Stimulated activated CD4-positive, alpha-beta T cell treated with anti-CD3 and anti-CD28 coated beads, TNF-alpha, amount 100 ng/mL, for 48 hours (primary cell): ENCODE data around the gene NMNAT3.

Source experiments
- DNase-seq, 3 donors: peaks; one replicate each; pipeline ENCODE4 v3.0.0-alpha.2; 2020; ENCODE audit warnings: low read depth in 3 of 3

Gene NMNAT3

DNA sequence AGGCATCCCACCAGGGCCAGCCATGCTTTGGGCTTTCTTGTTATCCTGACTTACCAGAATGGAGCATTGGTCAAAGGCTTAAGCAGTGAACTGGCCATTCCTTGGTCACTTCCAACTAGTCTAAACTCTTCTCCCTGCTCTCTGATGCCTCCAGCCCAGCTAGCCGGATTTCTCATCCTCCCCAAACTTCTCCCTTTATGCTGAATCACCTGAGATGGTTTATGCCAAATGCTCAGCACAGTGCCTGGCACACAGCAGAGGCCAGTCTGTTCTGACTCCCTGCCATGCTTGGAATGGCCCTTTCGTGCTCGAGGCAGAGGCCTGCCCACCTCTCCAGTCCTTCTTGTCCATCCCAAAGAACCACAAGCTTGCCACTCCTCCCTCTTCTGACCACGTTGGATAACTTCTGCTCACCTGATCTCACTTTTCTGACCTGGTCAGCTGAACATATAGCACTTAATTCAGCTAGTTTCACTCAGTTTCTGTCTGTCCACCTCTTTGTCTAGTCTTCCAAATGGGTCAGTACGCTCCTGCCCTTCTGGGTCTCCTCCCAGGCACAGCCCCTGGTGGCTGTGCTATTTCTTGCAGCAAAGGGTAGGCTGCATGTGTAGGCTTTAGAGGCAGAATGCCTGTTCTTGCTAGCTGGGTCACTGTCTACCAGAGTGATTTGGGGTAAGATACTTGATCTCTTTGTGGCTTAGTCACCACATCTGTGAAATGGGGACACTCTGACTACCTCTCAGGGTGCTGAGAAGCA lies 136.1 kb downstream of the NMNAT3 start:
- no peak for DNase-seq

GRCh38 chr3:139540651-139541531 lies 136.9 kb downstream of the NMNAT3 start:
- no peak for DNase-seq

- DNase-seq: no peak
Measured at GRCh38 chr3:139538733-139539132, 139.0 kb downstream of the NMNAT3 start.

- DNase-seq: no peak
Measured at GRCh38 chr3:139537795-139538621, 139.8 kb downstream of the NMNAT3 start.

GRCh38 chr3:139537361-139537760 lies 140.4 kb downstream of the NMNAT3 start:
- DNase-seq: no peak

GRCh38 chr3:139534992-139535879 lies 142.5 kb downstream of the NMNAT3 start:
- no peak for DNase-seq

DNA sequence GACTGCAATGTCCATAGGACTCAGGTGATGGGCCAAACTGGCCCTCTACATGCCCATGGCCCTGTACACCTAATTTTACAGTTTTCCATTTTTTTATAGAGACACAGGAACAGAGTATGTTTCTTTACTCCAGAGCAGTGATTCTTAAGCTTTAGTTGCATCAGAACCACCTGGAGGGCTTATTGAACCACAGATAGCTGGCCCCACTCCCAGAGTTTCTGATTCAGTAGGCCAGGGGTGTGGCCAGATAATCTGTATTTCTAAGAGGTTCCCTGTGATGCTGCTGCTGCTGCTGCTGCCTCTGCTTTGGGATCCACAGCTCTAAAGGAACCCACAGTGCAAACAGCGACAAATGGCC lies 143.3 kb downstream of the NMNAT3 start:
- no peak for DNase-seq

- no peak for DNase-seq
Measured at GRCh38 chr3:139533781-139534454, 143.9 kb downstream of the NMNAT3 start.

DNA sequence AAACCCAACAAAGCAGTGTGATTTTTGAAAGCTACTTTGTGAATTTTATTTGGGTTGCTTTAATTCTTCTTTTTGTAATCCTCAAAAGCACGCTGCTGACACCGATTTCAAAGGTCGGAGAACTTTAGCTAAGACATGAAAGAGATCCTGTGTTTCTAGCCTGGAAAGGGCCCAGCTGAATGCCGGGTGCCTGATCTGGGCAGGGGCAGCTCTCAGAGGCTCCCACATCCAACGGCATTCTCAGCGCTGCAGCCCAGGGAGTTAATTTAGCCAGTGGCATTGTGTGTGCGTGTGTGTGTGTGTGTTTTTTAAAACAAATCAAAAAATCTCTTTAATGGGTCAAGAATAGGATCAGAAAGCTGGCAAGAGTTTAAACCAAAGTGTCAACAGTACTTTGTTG lies 144.8 kb downstream of the NMNAT3 start:
- no peak for DNase-seq

DNA sequence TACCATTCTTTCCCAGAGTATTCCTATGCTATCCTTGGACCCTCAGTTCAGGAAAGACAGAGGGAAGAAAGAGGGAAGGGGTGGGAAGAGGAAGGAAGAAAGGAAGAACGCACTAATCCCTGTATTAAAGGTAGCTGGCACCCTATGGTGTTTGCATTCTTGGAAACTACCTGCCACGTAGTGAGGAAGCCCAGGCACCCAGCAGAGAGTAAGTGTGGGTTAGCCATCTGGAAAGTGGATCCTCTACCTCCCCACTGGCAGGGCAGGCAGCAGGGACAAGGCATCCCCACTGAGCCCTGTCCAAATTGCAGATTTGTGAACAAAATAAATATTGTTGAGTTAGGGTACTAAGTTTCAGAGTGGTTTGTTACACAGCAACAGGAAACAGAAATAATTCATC lies 147.1 kb downstream of the NMNAT3 start:
- no peak for DNase-seq

GRCh38 chr3:139529662-139530061 lies 148.1 kb downstream of the NMNAT3 start:
- DNase-seq: no peak

- no peak for DNase-seq
Measured at GRCh38 chr3:139528924-139529323, 148.8 kb downstream of the NMNAT3 start.

DNA sequence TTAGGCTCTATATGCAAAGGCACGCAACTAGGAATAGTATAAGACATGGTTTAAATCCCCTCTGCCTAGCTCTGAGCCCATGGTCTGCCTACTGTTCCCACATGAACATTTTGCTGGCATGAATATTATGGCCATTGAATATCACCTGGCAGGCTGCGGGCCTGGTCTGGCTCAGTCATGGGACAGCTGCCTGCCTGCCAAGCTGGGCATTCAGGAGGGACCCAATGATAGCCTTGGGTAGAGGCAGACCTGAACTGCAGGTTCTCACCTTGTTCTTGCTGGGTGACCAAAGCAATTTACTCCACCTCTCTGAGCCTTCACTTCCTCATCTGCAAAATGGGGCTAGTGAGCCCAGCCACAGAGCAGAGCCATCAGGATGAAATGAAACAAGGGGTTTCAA lies 149.5 kb downstream of the NMNAT3 start:
- no peak for DNase-seq

GRCh38 chr3:139527265-139527664 lies 150.5 kb downstream of the NMNAT3 start:
- no peak for DNase-seq

GRCh38 chr3:139526146-139526545 lies 151.6 kb downstream of the NMNAT3 start:
- no peak for DNase-seq

DNA sequence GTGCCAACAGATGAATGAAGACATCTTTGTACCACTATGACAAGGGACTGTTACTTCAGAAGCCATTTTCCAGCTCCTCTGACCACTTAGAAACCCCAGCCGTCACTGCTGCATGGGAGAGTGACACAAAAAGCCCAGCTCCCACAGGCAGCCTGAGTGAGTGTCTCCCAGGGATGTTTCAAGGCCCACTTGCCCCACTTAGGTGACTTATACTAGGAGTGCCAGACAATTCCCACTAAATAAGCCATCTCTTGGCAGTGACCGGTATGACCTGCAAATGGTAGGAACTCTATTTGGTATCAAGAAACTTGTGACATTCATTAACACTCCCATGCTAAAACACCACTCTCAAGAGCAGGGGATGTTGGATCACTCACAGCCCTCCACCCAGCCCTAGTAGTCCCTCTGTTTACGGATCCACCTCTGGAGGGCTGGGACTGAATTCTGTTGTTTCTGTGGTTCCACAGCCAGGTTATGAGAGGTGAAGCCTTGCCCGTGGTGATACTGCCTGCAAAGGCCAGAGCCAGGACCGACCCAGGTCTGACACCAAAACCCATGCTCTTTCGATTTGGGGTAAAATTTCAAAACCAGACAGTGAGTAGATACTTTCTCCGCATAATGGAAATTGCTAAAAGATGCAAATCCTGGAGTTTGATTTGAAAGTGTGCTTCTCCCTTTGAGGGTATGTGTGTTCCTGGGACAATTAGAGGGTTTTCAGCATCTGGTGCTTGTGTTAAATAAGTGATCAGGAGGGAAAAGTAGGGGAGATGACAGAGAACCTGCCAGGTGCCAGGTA lies 152.7 kb downstream of the NMNAT3 start:
- DNase-seq: no peak

- DNase-seq: no peak
Measured at GRCh38 chr3:139523718-139524117, 154.1 kb downstream of the NMNAT3 start.

- no peak for DNase-seq
Measured at GRCh38 chr3:139523166-139523565, 154.6 kb downstream of the NMNAT3 start.

GRCh38 chr3:139522421-139522820 lies 155.4 kb downstream of the NMNAT3 start:
- DNase-seq: no peak

GRCh38 chr3:139521816-139522215 lies 156.0 kb downstream of the NMNAT3 start:
- no peak for DNase-seq
